AG09309 (cell line): ENCODE measurements around the gene KIZ.

Experiments
- DNase-seq: peaks from one replicate; pipeline ENCODE4 v3.0.0-alpha.2; 2010; ENCODE audit warnings: low read depth
- H3K4me3 ChIP-seq: 2 replicates; pipeline ENCODE4 v1.5.1; 2011; ENCODE audit warnings: mild to moderate bottlenecking, low read depth, low read length, moderate library complexity; ENCODE audit not compliant: control insufficient read depth
- TF ChIP-seq, protein P1 (sequence below): IDR thresholded peaks from 2 replicates; pipeline ENCODE4 v1.5.1; 2011; ENCODE audit warnings: mild to moderate bottlenecking, low read depth, low read length, inconsistent platforms; ENCODE audit not compliant: insufficient read depth, control insufficient read depth; ENCODE audit errors: missing control alignments

The KIZ gene

DNA sequence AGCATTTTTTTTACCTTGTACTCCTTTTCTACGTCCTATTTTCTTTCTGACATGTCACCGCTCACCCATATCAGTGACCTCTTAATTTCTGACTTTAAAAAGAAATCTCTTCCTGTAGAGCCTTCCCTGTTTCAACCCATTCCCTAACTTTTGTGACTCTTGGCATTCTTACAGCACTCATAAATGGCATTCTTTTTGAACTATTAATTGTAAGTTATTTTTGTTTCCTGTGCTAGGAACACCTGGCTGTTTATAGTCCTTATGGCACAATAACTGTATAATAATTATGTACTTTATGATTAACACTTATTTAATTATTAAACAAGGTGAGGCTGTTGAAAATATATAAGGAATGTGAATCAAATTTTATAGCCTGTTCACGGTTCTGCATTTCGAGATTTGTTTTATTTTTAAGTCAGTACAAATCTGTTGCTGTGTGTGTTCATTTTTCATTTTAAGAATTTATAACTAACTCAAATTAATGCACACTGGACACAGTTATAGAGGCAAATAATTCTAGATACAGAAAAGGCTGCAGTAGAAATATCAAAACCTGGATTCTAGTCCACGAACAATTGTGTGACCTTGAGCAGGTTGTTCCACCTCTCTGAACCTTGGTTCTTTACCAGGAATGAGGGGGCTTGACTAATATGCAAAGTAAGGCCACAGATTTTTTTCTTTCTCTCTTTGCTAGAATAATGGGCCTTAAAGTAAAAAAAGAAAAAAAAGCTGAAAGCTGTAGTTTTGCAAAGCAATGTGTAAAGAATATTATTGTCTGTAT is 1.5 kb downstream of the KIZ start:
- no peak for DNase-seq
- 0 out of 2 replicates have a peak overlapping the region, but pooled peaks have one; percentile 95 for H3K4me3 ChIP-seq
- TF ChIP-seq, protein P1, sequence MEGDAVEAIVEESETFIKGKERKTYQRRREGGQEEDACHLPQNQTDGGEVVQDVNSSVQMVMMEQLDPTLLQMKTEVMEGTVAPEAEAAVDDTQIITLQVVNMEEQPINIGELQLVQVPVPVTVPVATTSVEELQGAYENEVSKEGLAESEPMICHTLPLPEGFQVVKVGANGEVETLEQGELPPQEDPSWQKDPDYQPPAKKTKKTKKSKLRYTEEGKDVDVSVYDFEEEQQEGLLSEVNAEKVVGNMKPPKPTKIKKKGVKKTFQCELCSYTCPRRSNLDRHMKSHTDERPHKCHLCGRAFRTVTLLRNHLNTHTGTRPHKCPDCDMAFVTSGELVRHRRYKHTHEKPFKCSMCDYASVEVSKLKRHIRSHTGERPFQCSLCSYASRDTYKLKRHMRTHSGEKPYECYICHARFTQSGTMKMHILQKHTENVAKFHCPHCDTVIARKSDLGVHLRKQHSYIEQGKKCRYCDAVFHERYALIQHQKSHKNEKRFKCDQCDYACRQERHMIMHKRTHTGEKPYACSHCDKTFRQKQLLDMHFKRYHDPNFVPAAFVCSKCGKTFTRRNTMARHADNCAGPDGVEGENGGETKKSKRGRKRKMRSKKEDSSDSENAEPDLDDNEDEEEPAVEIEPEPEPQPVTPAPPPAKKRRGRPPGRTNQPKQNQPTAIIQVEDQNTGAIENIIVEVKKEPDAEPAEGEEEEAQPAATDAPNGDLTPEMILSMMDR, result no peak

DNA sequence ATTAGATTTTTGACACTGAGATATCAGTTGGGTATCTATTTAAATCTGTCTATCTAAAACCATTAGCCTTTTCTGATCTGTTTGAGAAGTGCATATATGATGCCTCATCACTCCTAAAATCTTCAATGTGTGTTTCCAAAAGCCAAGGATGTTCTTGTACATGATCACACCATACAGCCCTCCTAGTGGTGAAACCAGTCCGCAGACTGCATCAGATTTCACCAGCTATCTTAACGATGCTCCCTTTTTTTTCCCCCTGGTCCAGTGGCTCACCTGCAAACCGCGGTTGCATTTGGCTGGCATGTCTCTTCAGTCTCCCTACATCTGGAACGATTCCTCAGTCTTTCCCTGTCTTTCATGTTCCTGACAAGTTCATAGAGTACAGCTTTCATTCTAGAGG is 4.0 kb downstream of the KIZ start:
- H3K4me3 ChIP-seq, result no peak overlapping the region
- no peak for DNase-seq
- TF ChIP-seq, protein P1, result no peak

DNA sequence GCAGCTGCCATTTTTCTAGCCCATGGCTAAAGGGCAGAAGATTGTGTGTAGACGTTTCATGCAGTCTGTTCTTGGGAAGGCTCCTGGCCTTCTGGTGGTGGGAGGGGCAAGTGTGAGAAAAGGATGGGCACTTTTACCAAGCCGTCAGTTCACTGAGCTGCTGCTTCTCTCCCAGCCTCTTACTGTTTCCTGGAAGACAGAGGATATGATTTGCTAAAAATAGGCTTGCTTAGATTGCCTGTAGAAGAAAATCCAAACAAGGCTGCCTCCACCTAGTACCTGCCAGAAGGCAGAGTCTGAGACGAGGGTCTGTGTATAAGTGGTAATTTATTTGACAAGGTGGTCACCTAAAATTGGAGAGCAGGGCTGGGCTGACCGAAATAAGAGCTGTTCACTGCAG is 7.5 kb downstream of the KIZ start:
- TF ChIP-seq, protein P1, result no peak
- DNase-seq, result no peak
- no peak overlapping the region for H3K4me3 ChIP-seq

DNA sequence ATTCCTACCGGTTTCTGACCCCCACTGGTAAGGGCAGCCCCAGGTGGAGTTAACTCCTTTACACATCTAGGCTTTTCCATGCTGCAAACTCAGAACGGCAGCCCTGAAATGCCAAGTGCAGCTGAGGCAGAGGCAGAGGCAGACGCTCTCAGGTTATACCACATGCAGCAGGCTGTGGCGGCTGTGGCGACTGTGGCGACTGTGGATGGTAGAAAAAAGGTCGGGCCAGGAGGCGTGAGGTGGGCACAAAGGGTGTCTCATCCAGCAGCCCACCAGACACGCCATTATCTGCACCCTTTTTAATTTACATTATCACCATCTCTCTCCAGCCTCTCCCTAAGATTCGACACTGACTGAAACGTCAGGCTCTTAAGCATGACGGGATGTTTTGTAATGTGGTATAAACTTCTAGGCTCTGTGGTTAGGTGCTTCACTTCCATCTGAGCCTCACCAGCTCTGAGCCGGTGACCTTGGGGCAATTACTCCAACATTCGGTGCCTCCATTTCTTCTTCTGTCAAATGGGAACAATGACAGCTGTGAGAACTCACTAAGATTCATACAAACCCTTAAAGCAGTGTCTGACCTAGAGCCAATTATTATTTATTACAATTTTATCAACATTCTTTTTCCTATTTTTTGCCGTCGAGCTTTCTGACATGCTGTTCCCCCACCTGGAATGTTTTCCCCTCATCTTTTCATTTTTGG is 8.2 kb downstream of the KIZ start:
- TF ChIP-seq, protein P1, result no peak
- DNase-seq, result no peak
- H3K4me3 ChIP-seq, result no peak overlapping the region

DNA sequence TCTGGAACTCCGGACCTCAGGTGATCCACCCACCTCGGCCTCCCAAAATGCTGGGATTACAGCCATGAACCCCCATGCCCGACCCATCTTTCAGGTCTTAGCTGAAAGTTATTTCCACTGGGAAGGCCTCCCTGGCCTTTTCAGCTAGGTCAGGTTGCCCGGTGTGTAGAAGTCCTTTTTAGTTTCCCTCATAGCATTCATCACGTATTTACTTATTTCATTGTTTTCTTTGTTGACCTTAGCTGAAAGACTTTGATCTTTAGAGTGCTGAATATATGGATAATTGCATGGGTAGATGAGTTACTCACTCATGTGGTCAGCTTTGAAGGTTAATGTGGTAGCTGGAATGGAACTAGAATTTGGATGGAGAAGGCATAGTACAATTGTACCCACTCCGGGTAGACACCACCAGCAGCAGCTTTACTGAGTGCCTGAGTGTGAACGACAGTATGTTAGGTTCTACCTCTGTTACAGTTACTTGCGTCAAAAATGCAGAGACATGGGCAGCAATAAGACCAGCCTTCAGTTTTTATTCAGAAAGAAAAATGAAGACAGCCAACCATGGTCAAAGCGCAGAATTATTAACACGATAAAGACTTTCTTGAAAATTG is 9.1 kb downstream of the KIZ start:
- no peak for DNase-seq
- TF ChIP-seq, protein P1, result no peak
- no peak overlapping the region for H3K4me3 ChIP-seq

DNA sequence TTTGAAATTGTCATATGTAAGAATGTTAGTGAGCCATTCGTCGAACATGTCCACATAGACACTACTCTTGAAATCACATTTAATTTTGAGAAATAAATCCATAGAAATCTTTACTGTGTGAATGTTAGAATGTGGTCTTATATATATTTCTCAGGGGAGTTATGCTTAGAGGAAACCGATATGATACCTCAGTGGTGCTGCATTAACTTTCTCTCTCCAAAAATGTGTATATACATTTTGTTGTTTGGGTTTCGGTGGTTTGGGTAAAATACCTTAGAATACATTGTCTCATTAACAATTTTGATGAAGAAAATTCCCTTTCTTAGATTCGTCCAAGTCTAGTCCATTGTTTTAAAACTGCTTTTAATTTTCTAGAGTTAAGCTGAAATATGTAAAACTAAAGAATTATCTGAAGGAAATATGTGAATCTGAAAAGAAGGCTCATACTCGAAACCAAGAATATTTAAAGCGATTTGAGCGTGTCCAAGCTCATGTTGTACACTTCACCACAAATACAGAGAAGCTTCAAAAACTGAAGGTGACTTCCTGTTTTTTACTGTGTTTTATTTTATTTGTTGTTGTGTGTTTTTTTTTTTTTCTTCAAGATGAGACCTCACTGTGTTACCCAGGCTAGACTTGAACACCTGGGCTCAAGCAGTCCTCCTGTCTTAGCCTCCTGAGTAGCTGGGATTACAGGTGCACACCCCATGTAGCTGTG is 10.3 kb downstream of the KIZ start:
- TF ChIP-seq, protein P1, result no peak
- no peak for DNase-seq
- no peak overlapping the region for H3K4me3 ChIP-seq
